Vagina (tissue), 2 donors: ENCODE results near the gene BCKDK.
A peak's percentile ranks its signal among the peaks of the same experiment; 100 is the strongest.

Experiments
- CTCF ChIP-seq, 3 experiments: fragments of 450-650 bp in 2 of 3; fragments of 200-600 bp in 1 of 3; sonication (generic) in 1 of 3; IDR thresholded peaks; one replicate each; pipeline ENCODE4 v1.5.1; 2017 to 2019; ENCODE audit warnings: antibody characterized with exemption in 3 of 3, mild to moderate bottlenecking in 2 of 3, moderate library complexity in 2 of 3
- POLR2AphosphoS5 ChIP-seq, 2 donors: sonication (generic); formaldehyde crosslinking; IDR thresholded peaks; one replicate each; pipeline ENCODE4 v1.9.0; 2017; ENCODE audit warnings: antibody characterized with exemption in 2 of 2, mild to moderate bottlenecking in 2 of 2, low read depth in 1 of 2; ENCODE audit not compliant: insufficient read depth in 1 of 2

- TF ChIP-seq CTCF (IDR thresholded peaks at IDR 0.05) (peak in 1 of 3 experiments; percentile 4), POLR2AphosphoS5 (IDR thresholded peaks at IDR 0.05; ENCODE audit: insufficient read depth in 1 of 2, low read depth in 1 of 2) (peak; percentile 92 to 97)
Observed at GRCh38 chr16:31094424-31095120, 13.6 kb upstream of the BCKDK start, which contains the start of gene VKORC1.
